HepG2 (cell line): ENCODE results near the gene FBH1. TPM values are rescaled to one million over a fixed set of nuclear protein-coding genes. Genes with fewer than 3 reads are reported as not detected.

Experiments used
- ATAC-seq: fragments of 200-7000 bp; cut with Tn5 transposase; 3 replicates; pipeline ENCODE4 v1.9.1; 2020; ENCODE audit warnings: mild to moderate bottlenecking, moderate library complexity
- BruUV-seq: library from RNA; stranded (reverse); fragments of 400-500 nt; replicated peaks from 2 replicates; lab custom pipeline; 2021; lab: Mats Ljungman, UMichigan
- CTCF ChIA-PET: fragments of 300-600 bp; formaldehyde crosslinking; extraction: SDS; loops from one replicate; lab custom pipeline; 2021; ENCODE audit warnings: low total read pairs, inconsistent platforms, low intra/inter-chr PET ratio; lab: Yijun Ruan, JAX
- POLR2A ChIA-PET: fragments of 350-600 bp; sonication (Branson Sonifier 250); formaldehyde crosslinking; loops from one replicate; lab custom pipeline; 2020; ENCODE audit warnings: antibody characterized with exemption, inconsistent platforms; lab: Yijun Ruan, JAX
- DNase-seq: peaks from one replicate; pipeline ENCODE4 v3.0.0-alpha.2; 2015; ENCODE audit warnings: low spot score
- FAIRE-seq: peaks from 3 replicates; lab custom pipeline; 2011; peaks lifted over from hg19 to GRCh38; lab: Jason Lieb, UNC
- H2AFZ ChIP-seq: one replicate; pipeline ENCODE4 v1.6.1; 2011; ENCODE audit warnings: low read length, inconsistent platforms
- H3K27ac ChIP-seq: fragments of 300-600 bp; 3 replicates; pipeline ENCODE4 v1.8.0; 2011; ENCODE audit warnings: mixed run types, mild to moderate bottlenecking, mixed read lengths, low read length, inconsistent platforms; ENCODE audit not compliant: insufficient read depth; ENCODE audit errors: extremely low read length
- H3K27me3 ChIP-seq, 2 experiments: fragments of 200-600 bp in 1 of 2; 2 replicates in 1 of 2; 3 replicates in 1 of 2; pipeline versions ENCODE4 v1.6.0 to v1.8.0; 2011; ENCODE audit warnings: low read length in 2 of 2, mild to moderate bottlenecking in 2 of 2, moderate library complexity in 2 of 2, inconsistent platforms in 1 of 2; ENCODE audit not compliant: insufficient read depth in 2 of 2, control insufficient read depth in 1 of 2
- H3K36me3 ChIP-seq, 2 experiments: fragments of 200-600 bp in 1 of 2; replicated peaks in 1 of 2; 2 replicates in 1 of 2; 3 replicates in 1 of 2; pipeline versions ENCODE4 v1.5.1 to v1.8.0; 2011; ENCODE audit warnings: low read length in 2 of 2, inconsistent platforms in 1 of 2; ENCODE audit not compliant: insufficient read depth in 2 of 2, control insufficient read depth in 1 of 2
- H3K4me1 ChIP-seq: 2 replicates; pipeline ENCODE4 v1.5.1; 2012; ENCODE audit warnings: low read length, inconsistent platforms; ENCODE audit not compliant: insufficient read depth
- H3K4me2 ChIP-seq: 2 replicates; pipeline ENCODE4 v1.6.0; 2011; ENCODE audit warnings: low read depth, low read length, inconsistent platforms
- H3K4me3 ChIP-seq, 3 experiments: fragments of 200-600 bp in 1 of 3; sonication (generic), shearing (Covaris generic) in 1 of 3; replicated peaks in 1 of 3; 2 replicates each; pipeline ENCODE4 v1.5.1; 2011 to 2016; ENCODE audit warnings: low read length in 3 of 3, inconsistent platforms in 2 of 3, low read depth in 2 of 3, mild to moderate bottlenecking in 2 of 3, control low read depth in 1 of 3, mixed read lengths in 1 of 3; ENCODE audit not compliant: insufficient read depth in 1 of 3
- H3K79me2 ChIP-seq: one replicate; pipeline ENCODE4 v1.6.1; 2011; ENCODE audit warnings: low read length, inconsistent platforms; ENCODE audit not compliant: insufficient read depth
- H3K9ac ChIP-seq: 2 replicates; pipeline ENCODE4 v1.6.0; 2011; ENCODE audit warnings: mild to moderate bottlenecking, low read depth, low read length, inconsistent platforms; ENCODE audit not compliant: insufficient read depth
- H3K9me3 ChIP-seq: 2 replicates; pipeline ENCODE4 v1.5.1; 2012; ENCODE audit warnings: mild to moderate bottlenecking, low read length
- H4K20me1 ChIP-seq: 2 replicates; pipeline ENCODE4 v1.6.0; 2011; ENCODE audit warnings: inconsistent platforms, mild to moderate bottlenecking, low read length, moderate library complexity; ENCODE audit not compliant: insufficient read depth
- AGO2 ChIP-seq: fragments of 200-400 bp; formaldehyde crosslinking; optimal IDR thresholded peaks from 2 replicates; pipeline ENCODE3; 2017; ENCODE audit warnings: mild to moderate bottlenecking, low read depth, low read length, moderate library complexity
- ARID2 ChIP-seq: sonication (generic); formaldehyde crosslinking; IDR thresholded peaks from 2 replicates; pipeline ENCODE4 v1.8.1; 2022; ENCODE audit warnings: mild to moderate bottlenecking, missing genetic modification reagents, borderline replicate concordance
- ATAD3A ChIP-seq: sonication (generic); formaldehyde crosslinking; IDR thresholded peaks from 2 replicates; pipeline ENCODE4 v1.4.0; 2020; ENCODE audit warnings: missing genetic modification reagents
- CBX1 ChIP-seq: IDR thresholded peaks from one replicate; pipeline ENCODE4 v1.6.1; 2016; ENCODE audit warnings: antibody characterized with exemption, low read depth
- CERS6 ChIP-seq: sonication (generic); formaldehyde crosslinking; IDR thresholded peaks from 2 replicates; pipeline ENCODE4 v1.5.0; 2020; ENCODE audit warnings: missing genetic modification reagents
- ETS1 ChIP-seq: sonication (generic); formaldehyde crosslinking; IDR thresholded peaks from 2 replicates; pipeline ENCODE4 v1.4.0; 2020; ENCODE audit warnings: missing genetic modification reagents
- HMGXB3 ChIP-seq: sonication (generic); formaldehyde crosslinking; IDR thresholded peaks from 2 replicates; pipeline ENCODE4 v1.4.0; 2020; ENCODE audit warnings: missing genetic modification reagents, borderline replicate concordance
- KLF9 ChIP-seq: IDR thresholded peaks from 2 replicates; pipeline ENCODE4 v1.6.1; 2016; ENCODE audit warnings: low read depth
- MXD4 ChIP-seq: IDR thresholded peaks from 2 replicates; pipeline ENCODE4 v1.6.1; 2016; ENCODE audit warnings: mild to moderate bottlenecking, missing biosample characterization, missing genetic modification reagents
- ZMYM3 ChIP-seq: sonication (generic); formaldehyde crosslinking; IDR thresholded peaks from 2 replicates; pipeline ENCODE4 v1.5.1; 2020; ENCODE audit warnings: mild to moderate bottlenecking, missing genetic modification reagents
- ZNF230 ChIP-seq: sonication (generic); formaldehyde crosslinking; IDR thresholded peaks from 2 replicates; pipeline ENCODE4 v1.4.0; 2020; ENCODE audit warnings: mild to moderate bottlenecking, missing genetic modification reagents
- ZNF605 ChIP-seq: sonication (generic); formaldehyde crosslinking; IDR thresholded peaks from 2 replicates; pipeline ENCODE4 v1.8.0; 2022; ENCODE audit warnings: mild to moderate bottlenecking, missing genetic modification reagents
- WGBS: methylation state at CpG from one replicate; pipeline ENCODE4 v1.1.6; 2017; ENCODE audit warnings: low lambda C conversion rate; 5-methylcytosine and 5-hydroxymethylcytosine counted together
- in situ Hi-C: cut with HindIII; loops from 2 replicates; pipeline ENCODE4 v1.10.0; 2017; ENCODE audit warnings: low pct_unique_long_range_greater_than_20kb; ENCODE audit not compliant: extremely low pct_ligation_motif_present
- intact Hi-C: fragments of 100-400 bp; cut with micrococcal nuclease; formaldehyde crosslinking; loops from one replicate; pipeline ENCODE4 v1.10.0; 2022; ENCODE audit not compliant: unreplicated experiment
- polyA plus RNA-seq, 8 experiments: library from polyadenylated mRNA; depleted of rRNA in 3 of 8; stranded (reverse) in 7 of 8; unstranded in 1 of 8; fragments of >200 nt; fragmentation: Illumina TruSeq in 4 of 8; extraction: Trizol in 4 of 8; gene quantifications; 2 replicates each; pipeline versions ENCODE4 v1.2.1 to v1.2.3, GENCODE V29; 2011 to 2016; ENCODE audit warnings: low read depth in 4 of 8, missing spikeins in 1 of 8, mixed read lengths in 1 of 8; ENCODE audit not compliant: insufficient read depth in 1 of 8
- total RNA-seq, 5 experiments: library from RNA; depleted of rRNA; stranded (reverse); fragments of >200 nt; fragmentation: Illumina TruSeq; extraction: Trizol; gene quantifications; 2 replicates each; pipeline ENCODE4 v1.2.3, GENCODE V29; 2016; ENCODE audit warnings: low read depth in 1 of 5
- TF ChIP-seq, protein P1 (sequence below): sonication (generic); formaldehyde crosslinking; conservative IDR thresholded peaks from 2 replicates; pipeline ENCODE4 v1.4.0; 2020; ENCODE audit warnings: missing genetic modification reagents

Gene FBH1
- total and polyA plus RNA-seq, 2 of the 13 experiments (the other 11 are each of a cell fraction or from before 2014, with no cell fraction given) = 48.8 to 60.3 TPM

DNA sequence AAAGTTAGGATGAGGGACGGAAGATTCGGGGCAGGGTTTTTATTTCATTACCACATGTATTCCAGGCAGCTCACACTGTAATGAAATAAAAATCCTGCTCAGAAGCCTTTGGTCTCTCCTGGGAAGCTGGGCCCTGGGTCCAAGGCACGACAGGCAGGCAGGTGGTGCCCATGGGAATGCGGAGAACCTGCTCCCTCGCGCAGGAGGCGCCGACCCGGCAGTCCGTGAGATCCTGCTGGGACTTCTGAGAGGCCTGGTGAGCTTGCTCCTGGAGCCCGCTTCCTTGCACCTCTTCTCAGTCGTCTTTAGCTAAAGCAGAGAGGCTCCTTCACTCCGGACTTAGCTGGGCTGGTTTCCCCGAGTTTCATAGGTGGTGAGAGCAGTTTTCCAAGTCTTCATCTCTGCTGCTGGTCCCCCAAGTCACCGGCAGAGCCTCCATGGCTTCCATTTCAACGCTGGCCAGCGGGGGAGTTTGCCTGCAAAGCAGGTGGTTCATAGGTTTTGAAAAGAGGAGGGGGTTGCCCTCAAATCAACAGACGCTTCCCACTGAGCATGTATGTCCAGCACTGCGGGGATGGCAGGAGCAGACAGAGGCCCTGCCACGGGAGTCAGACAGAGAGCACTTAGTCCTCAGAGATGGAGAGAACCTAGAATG lies 62.8 kb downstream of the FBH1 start:
- TF ChIP-seq MXD4 (CRISPR knock-in tag) = no peak
- no peak for TF ChIP-seq ETS1 (CRISPR knock-in tag)
- TF ChIP-seq AGO2 = no peak
- TF ChIP-seq ZMYM3 = no peak
- TF ChIP-seq, protein P1, sequence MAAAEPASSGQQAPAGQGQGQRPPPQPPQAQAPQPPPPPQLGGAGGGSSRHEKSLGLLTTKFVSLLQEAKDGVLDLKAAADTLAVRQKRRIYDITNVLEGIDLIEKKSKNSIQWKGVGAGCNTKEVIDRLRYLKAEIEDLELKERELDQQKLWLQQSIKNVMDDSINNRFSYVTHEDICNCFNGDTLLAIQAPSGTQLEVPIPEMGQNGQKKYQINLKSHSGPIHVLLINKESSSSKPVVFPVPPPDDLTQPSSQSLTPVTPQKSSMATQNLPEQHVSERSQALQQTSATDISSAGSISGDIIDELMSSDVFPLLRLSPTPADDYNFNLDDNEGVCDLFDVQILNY (CRISPR knock-in tag) = no peak
- no peak for TF ChIP-seq HMGXB3 (CRISPR knock-in tag)
- TF ChIP-seq ARID2 (CRISPR knock-in tag) = no peak
- no peak for TF ChIP-seq CBX1
- TF ChIP-seq ATAD3A (CRISPR knock-in tag) = no peak
- TF ChIP-seq ZNF605 (CRISPR knock-in tag) = no peak
- TF ChIP-seq KLF9 (CRISPR knock-in tag) = no peak
- TF ChIP-seq ZNF230 = no peak
- TF ChIP-seq CERS6 (CRISPR knock-in tag) = no peak
- TF ChIP-seq, all 625 proteins: peak for 0
- FAIRE-seq = no peak
- H4K20me1 ChIP-seq = no peaks in the 10 kb centered on the region
- ChIA-PET POLR2A (no interaction called here), CTCF (no interaction called here)
- BruUV-seq = no TSS peak
- no peaks in the 10 kb centered on the region for H3K9me3 ChIP-seq
- intact Hi-C loops = no loop called here
- no peak overlapping the region for H2AFZ ChIP-seq
- H3K9ac ChIP-seq = no peak overlapping the region
- no peaks in the 10 kb centered on the region for H3K79me2 ChIP-seq
- in situ Hi-C loops = no loop called here
- H3K27ac ChIP-seq = no peak overlapping the region
- no peaks in the 10 kb centered on the region for H3K4me1 ChIP-seq
- no peaks in the 10 kb centered on the region for H3K36me3 ChIP-seq
- ATAC-seq = no peak
- WGBS = 63% methylated on average over 18 of the region's 20 CpGs
- DNase-seq = no peak
- H3K4me2 ChIP-seq = no peak overlapping the region
- H3K4me3 ChIP-seq = no peak overlapping the region
- peaks cover 0 to 22% of the 10 kb centered on the region in 2 experiments; a peak in 4 of 5 replicates for H3K27me3 ChIP-seq
